Activated naive CD4-positive, alpha-beta T cell treated with Interleukin-2 at 50 U/mL for 16 hours (primary cell): ENCODE results near the gene COL9A3.

ENCODE experiments used
- DNase-seq: peaks from one replicate; pipeline ENCODE4 v3.0.0-alpha.2; 2020

COL9A3 gene

DNA sequence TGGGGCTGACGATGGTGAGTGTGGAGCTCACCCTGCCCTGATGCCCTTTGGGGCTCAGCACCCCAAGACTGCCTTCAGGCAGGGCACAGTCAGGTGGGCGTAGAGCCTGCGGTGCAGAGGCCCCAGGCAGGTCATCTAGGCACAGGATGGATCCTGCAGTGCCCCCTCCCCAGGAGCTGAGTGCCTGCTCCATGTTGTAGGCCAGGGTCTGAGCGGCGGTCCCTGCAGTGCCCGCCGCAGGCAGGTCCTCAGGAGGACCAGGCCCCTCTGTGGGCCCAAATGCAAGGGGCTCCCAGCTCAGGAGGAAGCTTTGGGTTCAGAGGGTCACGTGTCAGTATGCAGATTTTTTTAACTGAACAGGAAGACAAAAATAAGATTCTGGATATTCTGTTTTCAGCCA, 17.8 kb upstream of the COL9A3 start:
- DNase-seq, result no peak

DNA sequence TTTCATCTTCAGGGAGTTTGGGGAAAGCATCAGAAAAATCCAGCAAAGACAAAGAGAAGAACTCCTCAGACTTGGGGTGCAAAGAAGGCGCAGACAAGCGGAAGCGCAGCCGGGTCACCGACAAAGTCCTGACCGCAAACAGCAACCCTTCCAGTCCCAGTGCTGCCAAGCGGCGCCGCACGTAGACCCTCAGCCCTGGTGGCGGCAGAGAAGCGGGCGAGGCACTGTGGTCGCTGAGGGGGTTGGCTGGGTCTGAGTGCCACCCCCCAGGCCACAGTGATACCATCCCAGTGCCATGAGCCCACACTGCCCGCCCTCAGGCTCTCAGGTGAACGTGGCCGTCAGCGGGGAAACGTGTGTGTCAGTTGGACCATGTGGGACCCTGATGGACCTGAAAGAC, 17.4 kb upstream of the COL9A3 start:
- no peak for DNase-seq

DNA sequence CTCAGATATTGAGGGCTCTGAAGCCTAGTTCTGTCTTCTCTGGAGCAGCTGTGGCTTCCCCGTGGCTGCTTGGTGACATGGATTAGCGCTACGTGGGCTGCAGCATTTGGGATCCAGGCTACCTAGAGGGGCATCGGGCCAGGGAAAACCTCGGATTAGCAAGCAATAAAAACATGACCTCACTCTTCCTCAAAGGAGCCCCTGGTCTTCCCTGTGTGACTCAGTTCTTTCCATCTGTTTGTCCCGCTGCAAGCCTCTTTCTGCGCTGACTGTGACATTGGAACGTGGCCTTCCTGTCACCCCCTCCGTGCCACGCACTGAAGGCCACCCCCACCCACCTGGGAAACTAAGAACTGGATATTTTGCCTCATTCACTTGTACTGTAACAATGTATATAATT, 17.0 kb upstream of the COL9A3 start:
- DNase-seq, result no peak

DNA sequence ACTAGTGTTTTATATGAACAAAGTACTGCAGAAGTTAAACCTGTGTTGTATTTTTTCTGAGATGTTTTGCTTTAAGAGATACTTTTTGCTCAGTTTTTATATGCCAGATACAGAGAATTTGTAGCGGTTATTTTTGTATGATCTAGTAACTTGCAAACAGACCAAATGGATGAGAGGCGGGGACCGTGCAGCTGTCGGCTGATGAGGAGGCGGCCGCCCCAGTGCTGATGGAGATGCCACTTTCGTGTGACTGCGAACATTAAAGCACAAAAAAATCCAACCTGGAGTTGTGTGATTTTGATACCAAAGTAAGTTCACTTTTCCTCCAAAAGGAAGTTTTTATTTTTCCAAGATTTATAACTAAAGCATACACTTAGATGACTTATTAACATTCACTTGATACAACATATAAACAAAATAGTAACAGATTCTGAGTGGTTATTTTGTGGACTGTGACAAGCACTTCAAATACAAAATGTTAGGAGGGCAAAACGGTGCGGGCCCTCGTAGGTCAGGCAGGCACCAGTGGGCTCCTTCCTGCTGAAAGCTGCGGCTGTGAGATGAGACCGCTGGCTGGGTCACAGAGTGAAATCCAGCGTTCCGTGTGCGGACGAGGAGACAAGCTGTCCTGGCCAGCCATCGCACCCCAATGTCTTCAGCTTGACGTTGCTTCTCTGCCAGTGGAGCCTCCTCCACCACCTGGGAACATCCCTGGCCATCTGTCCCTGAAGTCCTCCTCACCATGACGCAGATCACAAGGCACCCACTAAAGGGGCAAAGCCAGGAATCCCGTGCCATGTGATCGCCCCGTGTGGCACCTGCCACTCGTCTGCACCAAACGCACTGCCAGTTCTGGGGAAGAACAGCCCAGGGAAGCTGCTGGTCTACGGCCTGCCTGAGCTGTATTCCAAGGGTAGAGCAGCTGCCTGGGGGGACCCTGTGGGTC, 16.3 kb upstream of the COL9A3 start:
- DNase-seq, result no peak

DNA sequence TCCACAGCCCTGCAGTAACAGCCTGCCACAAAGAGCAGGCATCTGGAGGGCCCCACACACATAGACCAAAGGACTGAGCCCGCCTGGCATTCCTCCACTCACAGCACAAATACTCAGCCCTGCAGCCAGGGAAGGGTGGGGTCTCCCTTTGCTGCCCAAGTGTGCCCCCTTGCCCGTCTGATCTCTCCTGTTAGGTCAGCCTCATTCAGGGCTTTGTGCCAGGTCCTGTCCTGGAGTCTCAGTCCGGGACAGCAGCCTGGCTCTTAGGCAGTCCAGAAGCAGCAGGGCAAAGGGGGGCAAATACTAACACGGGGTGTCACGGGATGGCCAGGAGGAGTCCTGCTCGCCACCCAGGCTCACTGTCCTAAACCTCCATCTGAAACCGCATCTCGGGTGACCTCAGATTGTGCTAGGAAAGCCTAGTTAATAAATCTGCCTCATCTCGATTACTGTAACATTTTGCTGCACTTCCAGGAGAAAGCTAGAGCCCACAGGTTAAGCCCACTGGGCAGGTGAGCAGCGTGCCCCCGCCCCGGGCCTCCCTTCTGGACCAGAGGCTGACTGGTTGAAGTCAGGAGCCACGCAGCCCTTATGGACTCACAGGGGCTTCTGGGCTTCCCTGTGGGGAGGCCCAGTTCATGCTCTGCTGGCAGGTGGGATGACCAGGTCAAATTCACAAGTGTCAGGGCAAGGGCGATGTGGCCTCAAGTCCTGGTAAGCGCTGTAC, 15.4 kb upstream of the COL9A3 start:
- no peak for DNase-seq

DNA sequence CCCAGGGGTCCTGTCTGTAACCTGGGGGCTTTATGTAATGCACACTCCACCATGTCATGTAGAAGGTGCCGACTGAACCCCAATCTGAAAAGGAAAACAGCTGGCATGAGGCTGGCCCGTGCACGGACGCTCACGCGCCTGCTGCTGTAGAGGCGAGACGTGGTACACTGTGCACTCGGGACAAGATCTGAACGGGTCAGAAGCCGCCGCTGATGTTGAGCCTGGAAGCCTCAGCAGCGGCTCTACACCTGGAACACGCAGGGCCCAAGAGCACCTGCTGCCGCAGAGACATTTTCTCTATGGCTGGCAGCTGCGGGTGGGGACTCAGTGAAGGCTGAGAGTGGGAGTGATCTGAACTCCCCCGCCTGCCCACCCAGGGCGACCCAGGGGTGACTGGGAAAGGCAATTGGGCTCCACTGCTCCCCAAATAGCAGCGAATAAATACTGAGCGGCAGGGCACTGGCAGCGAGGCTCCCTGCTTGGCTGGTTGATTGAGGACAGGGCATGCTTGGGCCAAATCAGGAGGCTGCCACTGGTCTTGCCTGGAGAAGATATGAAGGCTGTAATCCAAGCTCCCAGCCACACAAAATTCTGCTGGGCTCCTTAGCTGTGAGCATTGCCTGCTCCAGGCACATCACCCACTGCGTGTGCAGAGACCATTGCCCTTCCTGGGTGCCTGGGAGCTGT, 14.7 kb upstream of the COL9A3 start:
- DNase-seq, result no peak

DNA sequence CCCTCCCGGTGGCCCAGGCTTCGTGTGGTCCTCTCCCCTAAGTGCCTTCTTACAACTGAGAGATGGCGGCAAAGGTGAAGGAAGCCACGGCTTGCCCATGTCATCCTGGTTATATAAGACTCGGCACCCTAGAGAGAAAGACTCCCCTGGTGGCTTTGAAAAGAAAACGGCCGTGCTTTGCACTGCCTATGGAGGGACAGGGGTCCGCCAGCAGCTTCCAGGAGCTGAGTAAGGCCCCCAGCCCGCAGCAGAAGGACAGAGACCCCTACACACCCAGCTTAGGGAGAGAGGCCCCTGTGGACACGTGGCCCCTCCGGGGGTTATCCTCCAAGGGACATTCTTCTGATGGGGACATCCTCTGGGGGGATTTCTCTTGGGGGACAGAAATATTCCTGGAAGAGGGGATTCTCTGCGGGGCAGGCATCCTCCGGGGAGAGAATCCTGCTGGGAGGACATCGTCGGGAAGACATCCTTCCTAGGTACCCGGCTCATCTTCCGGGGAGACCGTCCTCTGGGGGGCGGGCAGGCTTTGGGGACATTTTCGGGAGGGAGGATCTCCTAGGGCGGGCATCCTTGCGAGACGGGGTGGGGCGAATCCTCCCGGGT, 12.7 kb upstream of the COL9A3 start:
- no peak for DNase-seq

DNA sequence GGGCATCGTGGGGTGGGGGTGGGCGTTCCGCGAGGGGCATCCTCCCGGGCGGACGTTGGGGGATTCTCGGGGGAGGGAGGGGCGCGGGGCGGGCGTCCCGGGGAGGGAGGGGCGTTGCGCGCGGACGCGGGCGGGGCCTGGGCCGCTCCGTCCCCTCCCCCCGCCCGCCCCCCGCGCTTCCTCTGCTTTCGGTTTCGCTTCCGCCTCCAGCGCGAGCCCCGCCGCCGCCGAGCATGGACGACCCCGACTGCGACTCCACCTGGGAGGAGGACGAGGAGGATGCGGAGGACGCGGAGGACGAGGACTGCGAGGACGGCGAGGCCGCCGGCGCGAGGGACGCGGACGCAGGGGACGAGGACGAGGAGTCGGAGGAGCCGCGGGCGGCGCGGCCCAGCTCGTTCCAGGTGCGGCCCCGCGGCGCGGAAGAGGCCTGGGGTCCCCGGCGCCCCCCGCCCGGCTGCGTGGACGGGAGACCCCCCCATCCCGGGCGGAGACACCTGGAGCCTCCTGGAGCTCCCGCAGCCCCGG, 12.2 kb upstream of the COL9A3 start, which contains the start of gene OGFR:
Gene OGFR, plus strand, starts transcription at position 209 of the 528 bp plus-strand sequence. Its CDS starts 25 bp downstream, at position 234.
- DNase-seq, result peak; percentile 70

DNA sequence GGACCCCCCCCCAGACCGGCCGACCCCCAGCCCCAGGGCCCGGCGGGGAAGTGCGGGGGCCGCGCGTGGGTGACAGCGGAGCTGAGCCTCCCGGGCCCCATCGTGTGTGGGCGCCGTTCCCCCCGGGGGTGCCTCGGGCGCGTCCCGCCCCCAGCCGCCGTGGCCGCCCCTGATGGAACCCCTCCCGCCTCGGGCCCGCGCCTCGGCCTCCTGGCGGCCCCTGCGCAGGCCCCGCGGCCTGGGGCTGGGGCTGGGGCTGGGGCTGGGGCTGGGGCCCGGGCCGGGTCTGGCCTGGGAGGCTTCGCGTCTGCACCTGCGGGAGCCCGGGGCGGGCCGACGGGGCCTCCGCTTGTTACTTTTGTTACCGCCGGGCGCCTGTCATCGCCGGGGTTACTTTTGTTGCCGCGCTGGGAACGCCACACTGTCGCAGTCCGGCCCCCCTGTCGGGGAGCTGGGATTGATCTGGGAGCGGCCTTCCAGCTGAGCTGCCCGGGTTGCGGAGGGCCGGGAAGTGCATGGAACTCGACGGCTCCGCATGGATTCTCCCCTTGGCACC, 11.6 kb upstream of the COL9A3 start:
- DNase-seq, result peak; percentile 51

DNA sequence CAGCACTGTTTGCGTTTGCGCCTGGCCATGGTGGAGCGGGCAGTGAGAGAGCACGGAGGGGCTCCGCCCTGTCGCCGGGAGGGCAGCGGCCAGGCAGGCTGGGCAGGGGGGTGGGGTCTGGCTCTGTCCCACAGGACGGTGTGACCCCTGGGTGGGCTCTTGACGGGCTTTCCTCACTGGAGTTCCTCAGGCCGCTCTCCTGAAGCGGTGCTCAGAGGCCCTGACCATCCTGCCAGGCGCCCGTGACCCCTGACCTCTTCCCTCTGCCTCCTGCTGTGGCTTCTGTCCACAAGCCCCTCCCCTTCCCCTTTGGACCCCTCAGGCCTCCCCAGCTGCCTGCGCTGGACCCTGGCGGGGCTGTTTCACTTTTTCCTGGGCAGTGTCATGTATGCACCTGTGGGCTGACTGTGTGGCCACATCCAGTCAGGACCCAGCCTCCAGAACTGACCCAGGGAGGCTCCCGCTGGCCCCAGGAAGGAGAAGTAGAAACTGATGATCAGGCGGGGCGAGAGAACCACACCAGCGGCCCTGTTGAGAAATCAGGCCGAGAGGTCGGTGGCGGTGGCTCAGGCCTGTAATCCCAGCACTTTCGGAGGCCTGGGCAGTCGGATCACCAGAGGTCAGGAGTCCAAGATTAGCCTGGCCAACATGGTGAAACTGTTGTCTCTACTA, 11.0 kb upstream of the COL9A3 start:
- DNase-seq, result no peak

DNA sequence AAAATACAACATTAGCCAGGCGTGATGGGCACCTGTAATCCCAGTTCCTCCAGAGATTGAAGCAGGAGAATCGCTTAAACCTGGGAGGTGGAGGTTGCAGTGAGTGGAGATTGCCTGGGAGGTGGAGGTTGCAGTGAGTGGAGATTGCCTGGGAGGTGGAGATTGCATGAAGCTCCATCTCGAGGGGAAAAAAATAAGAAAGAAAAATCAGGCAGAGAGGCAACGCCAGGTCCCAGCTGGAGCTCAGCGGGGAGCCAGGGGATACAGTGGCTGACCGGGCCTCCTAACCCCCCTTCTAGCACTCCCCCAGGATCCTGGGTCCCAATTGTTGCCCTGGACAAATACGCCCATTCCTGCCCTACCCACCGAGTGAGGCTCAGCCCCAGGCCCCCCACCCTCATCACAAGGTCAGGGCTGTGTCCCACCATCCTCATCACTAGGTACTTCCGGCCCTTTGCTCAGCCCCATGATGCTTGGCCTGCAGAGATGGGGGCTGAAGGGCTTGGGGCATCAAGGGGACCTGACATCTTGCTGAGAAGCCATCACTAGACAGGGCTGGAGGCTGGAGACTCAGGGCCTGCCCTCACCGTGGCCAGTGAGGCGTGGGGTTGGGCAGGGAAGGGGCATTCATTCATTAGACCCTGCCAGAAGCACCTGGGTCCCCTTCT, 10.3 kb upstream of the COL9A3 start:
- DNase-seq, result no peak

DNA sequence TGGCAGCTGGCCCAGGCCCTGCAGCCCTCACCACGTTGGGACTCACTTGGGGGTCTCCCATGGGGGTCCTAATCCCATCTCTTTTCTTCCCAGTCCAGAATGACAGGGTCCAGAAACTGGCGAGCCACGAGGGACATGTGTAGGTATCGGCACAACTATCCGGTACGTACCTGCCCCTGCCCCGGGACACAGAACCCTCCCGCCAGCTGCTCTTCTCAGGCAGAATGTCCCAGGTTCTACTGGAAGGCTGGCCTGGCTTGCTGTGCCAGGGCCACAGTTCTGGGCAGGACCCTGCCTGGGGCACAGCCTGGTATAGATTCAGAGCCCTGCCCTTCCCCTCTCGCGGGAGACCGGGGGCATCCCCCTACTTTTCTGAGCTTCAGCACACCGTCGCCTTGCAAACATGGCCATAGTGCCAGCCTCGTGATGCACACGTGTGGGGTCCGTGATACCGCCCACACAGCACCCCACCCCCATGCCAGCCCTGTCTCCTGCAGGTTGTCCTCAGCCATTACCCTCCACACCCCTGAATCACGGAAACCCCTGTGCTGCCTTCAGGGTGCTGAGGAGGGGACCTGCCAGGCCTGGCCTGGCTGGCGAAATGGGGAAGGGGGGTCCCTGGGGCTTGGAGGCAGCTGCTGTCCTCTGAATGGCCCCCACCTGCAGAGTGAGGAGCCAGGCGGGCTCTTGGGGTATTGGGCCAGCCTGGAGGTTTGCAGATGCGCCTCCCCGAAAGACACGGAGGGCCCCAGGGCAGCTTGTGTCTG, 9.2 kb upstream of the COL9A3 start:
- no peak for DNase-seq

DNA sequence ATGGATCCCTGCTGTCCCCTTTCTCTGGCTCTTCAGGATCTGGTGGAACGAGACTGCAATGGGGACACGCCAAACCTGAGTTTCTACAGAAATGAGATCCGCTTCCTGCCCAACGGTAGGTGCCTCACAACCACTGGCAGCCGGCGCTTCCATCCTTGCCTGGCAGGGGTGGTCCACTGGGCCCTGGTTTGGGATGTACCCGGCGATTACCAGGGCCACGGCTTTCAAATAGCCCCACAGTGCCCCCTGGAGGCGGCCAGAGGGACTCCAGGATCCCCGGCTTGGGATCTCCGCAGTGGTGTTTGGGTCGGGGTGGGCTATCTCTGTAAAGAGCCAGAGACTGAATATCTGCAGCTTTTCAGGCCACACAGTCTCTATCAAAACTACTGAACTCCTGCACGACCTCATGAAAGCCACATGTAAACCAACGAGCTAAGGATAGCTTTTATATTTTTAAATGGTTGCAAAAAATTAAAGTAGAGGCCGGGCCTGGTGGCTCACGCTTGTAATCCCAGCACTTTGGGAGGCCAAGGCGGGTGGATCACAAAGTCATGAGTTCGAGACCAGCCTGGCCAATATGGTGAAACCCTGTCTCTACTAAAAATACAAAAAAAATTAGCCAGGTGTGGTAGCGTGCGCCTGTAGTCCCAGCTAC, 8.5 kb upstream of the COL9A3 start:
- peak; percentile 79 for DNase-seq

DNA sequence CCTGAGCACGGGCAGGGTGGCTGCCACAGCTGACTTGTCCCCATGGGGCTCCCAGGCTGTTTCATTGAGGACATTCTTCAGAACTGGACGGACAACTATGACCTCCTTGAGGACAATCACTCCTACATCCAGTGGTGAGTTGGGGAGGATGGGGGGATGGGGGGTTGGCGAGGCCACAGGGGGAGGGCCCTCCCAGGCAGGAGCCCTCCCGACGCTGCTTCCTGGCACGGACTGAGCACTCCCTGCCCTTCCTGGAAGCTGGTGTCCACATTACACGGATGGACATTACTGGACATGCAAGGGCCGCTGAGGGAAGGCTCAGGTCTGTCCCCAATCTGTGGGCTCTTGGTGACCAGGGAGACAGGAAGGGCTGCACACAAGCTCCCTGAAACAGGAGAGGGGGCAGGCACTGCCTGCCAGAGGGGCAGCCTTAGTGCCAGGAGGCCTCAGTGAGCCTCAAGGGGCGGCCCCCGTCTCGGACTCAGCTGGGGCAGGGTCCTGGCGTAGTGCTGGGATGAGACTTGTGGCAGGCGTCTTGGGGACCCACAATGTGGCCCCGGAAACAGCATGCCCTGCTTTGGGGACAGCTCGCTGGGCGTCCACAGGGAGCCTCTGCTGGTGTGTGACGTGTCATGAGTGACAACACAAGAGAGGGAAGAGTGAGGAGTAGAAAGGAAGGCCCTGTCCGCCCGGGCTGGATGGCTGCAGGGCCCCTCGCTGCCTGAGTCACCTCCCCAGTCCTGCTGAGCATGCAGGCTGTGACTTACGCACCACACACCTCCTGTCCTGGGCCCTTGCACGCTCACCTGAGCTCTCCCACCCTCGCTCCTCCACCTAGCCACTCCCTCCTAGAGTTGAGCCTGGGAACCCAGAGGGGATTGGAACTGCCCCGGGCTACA, 7.1 kb upstream of the COL9A3 start:
- DNase-seq, result no peak

DNA sequence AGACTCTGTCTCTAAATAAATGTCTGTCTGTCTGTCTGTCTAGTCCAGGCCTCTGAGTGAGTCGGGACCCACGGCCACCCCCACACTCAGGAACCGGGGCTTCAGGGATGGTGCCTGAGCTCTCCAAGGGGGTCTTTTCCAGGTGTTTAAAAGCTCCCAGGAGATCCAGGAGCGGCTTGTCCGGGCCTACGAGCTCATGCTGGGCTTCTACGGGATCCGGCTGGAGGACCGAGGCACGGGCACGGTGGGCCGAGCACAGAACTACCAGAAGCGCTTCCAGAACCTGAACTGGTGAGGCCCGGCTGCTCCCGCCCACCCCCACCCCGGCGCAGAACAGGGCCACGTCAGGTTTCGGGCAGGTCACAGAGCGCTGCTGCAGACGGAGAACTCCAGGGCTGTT, 5.5 kb upstream of the COL9A3 start:
- no peak for DNase-seq

DNA sequence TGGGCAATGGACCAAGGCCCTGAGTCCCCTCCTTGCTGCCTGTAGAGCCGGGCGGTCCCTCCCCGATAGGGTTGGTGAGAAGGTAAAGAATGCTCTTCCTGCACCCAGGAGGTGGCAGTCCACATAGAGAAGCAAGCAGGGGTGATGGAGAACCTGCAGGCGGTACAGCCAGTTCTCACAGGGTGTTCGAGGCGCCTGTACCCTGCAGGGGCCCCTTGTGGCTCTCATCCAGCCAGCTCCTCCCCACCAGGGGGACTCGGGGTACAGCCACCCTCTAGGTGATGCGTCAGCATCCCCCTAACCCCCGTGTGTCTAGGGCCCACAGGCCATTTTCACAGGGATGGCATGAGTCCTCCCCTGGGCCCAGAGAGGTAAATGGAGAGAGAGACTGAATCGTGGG, 5.1 kb upstream of the COL9A3 start:
- DNase-seq, result no peak

DNA sequence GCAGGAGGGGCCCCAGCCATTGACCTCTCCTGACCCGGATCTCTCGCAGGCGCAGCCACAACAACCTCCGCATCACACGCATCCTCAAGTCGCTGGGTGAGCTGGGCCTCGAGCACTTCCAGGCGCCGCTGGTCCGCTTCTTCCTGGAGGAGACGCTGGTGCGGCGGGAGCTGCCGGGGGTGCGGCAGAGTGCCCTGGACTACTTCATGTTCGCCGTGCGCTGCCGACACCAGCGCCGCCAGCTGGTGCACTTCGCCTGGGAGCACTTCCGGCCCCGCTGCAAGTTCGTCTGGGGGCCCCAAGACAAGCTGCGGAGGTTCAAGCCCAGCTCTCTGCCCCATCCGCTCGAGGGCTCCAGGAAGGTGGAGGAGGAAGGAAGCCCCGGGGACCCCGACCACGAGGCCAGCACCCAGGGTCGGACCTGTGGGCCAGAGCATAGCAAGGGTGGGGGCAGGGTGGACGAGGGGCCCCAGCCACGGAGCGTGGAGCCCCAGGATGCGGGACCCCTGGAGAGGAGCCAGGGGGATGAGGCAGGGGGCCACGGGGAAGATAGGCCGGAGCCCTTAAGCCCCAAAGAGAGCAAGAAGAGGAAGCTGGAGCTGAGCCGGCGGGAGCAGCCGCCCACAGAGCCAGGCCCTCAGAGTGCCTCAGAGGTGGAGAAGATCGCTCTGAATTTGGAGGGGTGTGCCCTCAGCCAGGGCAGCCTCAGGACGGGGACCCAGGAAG, 4.5 kb upstream of the COL9A3 start:
- DNase-seq, result no peak

DNA sequence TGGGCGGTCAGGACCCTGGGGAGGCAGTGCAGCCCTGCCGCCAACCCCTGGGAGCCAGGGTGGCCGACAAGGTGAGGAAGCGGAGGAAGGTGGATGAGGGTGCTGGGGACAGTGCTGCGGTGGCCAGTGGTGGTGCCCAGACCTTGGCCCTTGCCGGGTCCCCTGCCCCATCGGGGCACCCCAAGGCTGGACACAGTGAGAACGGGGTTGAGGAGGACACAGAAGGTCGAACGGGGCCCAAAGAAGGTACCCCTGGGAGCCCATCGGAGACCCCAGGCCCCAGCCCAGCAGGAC, 4.0 kb upstream of the COL9A3 start:
- DNase-seq, result no peak
